Measurements from ENCODE around the gene DISC1.
"Not testable (repeated sequence)": the region's sequence is repeated elsewhere in the genome, so short reads cannot be mapped to it uniquely, and the experiment has no call there.

Gene DISC1

GRCh38 chr1:231761747-231762541 lies 135.4 kb downstream of the DISC1 start:
- H3F3A ChIP-seq (ENCODE audit: insufficient read depth, low read length), result no peaks in the 10 kb centered on the region
- no peak overlapping the region for H2AFZ ChIP-seq (ENCODE audit: low read length)
- H3K9ac ChIP-seq (ENCODE audit: low read length), result no peak overlapping the region
- H3K4me3 ChIP-seq (ENCODE audit: low read depth, low read length, poor library complexity, severe bottlenecking), result no peak overlapping the region
- H4K20me1 ChIP-seq (ENCODE audit: insufficient read depth, low read length), result no peaks in the 10 kb centered on the region
- no peak overlapping the region for H3K4me2 ChIP-seq (ENCODE audit: low read length)
- H3K27me3 ChIP-seq (ENCODE audit: insufficient read depth, low read length), result no peaks in the 10 kb centered on the region
- no peaks in the 10 kb centered on the region for H3K79me2 ChIP-seq (ENCODE audit: insufficient read depth, low read length)
- TF ChIP-seq EZH2 (IDR thresholded peaks at IDR 0.05; ENCODE audit: borderline replicate concordance, low read length), result no peak
- TF ChIP-seq CTCF (IDR thresholded peaks at IDR 0.05; ENCODE audit: low read length), result no peak
- no peaks in the 10 kb centered on the region for H3K9me2 ChIP-seq (ENCODE audit: low read depth, low read length)
- no peaks in the 10 kb centered on the region for H3K36me3 ChIP-seq (ENCODE audit: insufficient read depth, low read length)
- H3K4me1 ChIP-seq (ENCODE audit: insufficient read depth, low read length, severe bottlenecking), result no peaks in the 10 kb centered on the region
- H3K9me3 ChIP-seq (ENCODE audit: low read length), result no peaks in the 10 kb centered on the region
- no peak overlapping the region for H3K27ac ChIP-seq (ENCODE audit: low read depth, low read length, poor library complexity, severe bottlenecking)

GRCh38 chr1:231763456-231763855 lies 136.9 kb downstream of the DISC1 start:
- no peak overlapping the region for H2AFZ ChIP-seq (ENCODE audit: low read length)
- no peaks in the 10 kb centered on the region for H3K4me1 ChIP-seq (ENCODE audit: insufficient read depth, low read length, severe bottlenecking)
- H3K4me3 ChIP-seq (ENCODE audit: low read depth, low read length, poor library complexity, severe bottlenecking), result no peak overlapping the region
- H3K4me2 ChIP-seq (ENCODE audit: low read length), result no peak overlapping the region
- no peaks in the 10 kb centered on the region for H3K79me2 ChIP-seq (ENCODE audit: insufficient read depth, low read length)
- no peaks in the 10 kb centered on the region for H3K27me3 ChIP-seq (ENCODE audit: insufficient read depth, low read length)
- H3K36me3 ChIP-seq (ENCODE audit: insufficient read depth, low read length), result no peaks in the 10 kb centered on the region
- H4K20me1 ChIP-seq (ENCODE audit: insufficient read depth, low read length), result no peaks in the 10 kb centered on the region
- no peak for TF ChIP-seq EZH2 (IDR thresholded peaks at IDR 0.05; ENCODE audit: borderline replicate concordance, low read length)
- no peak for TF ChIP-seq CTCF (IDR thresholded peaks at IDR 0.05; ENCODE audit: low read length)
- H3F3A ChIP-seq (ENCODE audit: insufficient read depth, low read length), result no peaks in the 10 kb centered on the region
- H3K9me3 ChIP-seq (ENCODE audit: low read length), result no peaks in the 10 kb centered on the region
- H3K9me2 ChIP-seq (ENCODE audit: low read depth, low read length), result no peaks in the 10 kb centered on the region
- H3K9ac ChIP-seq (ENCODE audit: low read length), result no peak overlapping the region
- no peak overlapping the region for H3K27ac ChIP-seq (ENCODE audit: low read depth, low read length, poor library complexity, severe bottlenecking)

- H3K79me2 ChIP-seq (ENCODE audit: insufficient read depth, low read length); H3K4me1 ChIP-seq (ENCODE audit: insufficient read depth, low read length, severe bottlenecking); H3K36me3 ChIP-seq (ENCODE audit: insufficient read depth, low read length); H3K4me3 ChIP-seq (ENCODE audit: low read depth, low read length, poor library complexity, severe bottlenecking); H3K9ac ChIP-seq (ENCODE audit: low read length); H3K9me2 ChIP-seq (ENCODE audit: low read depth, low read length); H3K9me3 ChIP-seq (ENCODE audit: low read length); H3F3A ChIP-seq (ENCODE audit: insufficient read depth, low read length); H3K27me3 ChIP-seq (ENCODE audit: insufficient read depth, low read length); H4K20me1 ChIP-seq (ENCODE audit: insufficient read depth, low read length); H3K27ac ChIP-seq (ENCODE audit: low read depth, low read length, poor library complexity, severe bottlenecking); H3K4me2 ChIP-seq (ENCODE audit: low read length); H2AFZ ChIP-seq (ENCODE audit: low read length): not testable (repeated sequence)
Measured at GRCh38 chr1:231765825-231766224, 139.2 kb downstream of the DISC1 start.

GRCh38 chr1:231767471-231767870 lies 140.9 kb downstream of the DISC1 start:
- H3K4me3 ChIP-seq (ENCODE audit: low read depth, low read length, poor library complexity, severe bottlenecking), result no peak overlapping the region
- no peaks in the 10 kb centered on the region for H3K27me3 ChIP-seq (ENCODE audit: insufficient read depth, low read length)
- no peaks in the 10 kb centered on the region for H3K36me3 ChIP-seq (ENCODE audit: insufficient read depth, low read length)
- TF ChIP-seq EZH2 (IDR thresholded peaks at IDR 0.05; ENCODE audit: borderline replicate concordance, low read length), result no peak
- H2AFZ ChIP-seq (ENCODE audit: low read length), result no peak overlapping the region
- H3K27ac ChIP-seq (ENCODE audit: low read depth, low read length, poor library complexity, severe bottlenecking), result no peak overlapping the region
- no peaks in the 10 kb centered on the region for H3K79me2 ChIP-seq (ENCODE audit: insufficient read depth, low read length)
- no peaks in the 10 kb centered on the region for H3F3A ChIP-seq (ENCODE audit: insufficient read depth, low read length)
- no peaks in the 10 kb centered on the region for H4K20me1 ChIP-seq (ENCODE audit: insufficient read depth, low read length)
- no peaks in the 10 kb centered on the region for H3K9me3 ChIP-seq (ENCODE audit: low read length)
- H3K4me2 ChIP-seq (ENCODE audit: low read length), result no peak overlapping the region
- H3K9me2 ChIP-seq (ENCODE audit: low read depth, low read length), result no peaks in the 10 kb centered on the region
- no peak overlapping the region for H3K9ac ChIP-seq (ENCODE audit: low read length)
- no peaks in the 10 kb centered on the region for H3K4me1 ChIP-seq (ENCODE audit: insufficient read depth, low read length, severe bottlenecking)

Data from OCI-LY1 (cell line).